ENCODE data around the gene ZNF362.

- no peak for TF ChIP-seq POLR2A (IDR thresholded peaks at IDR 0.05)
- no peak for TF ChIP-seq CTCF (IDR thresholded peaks at IDR 0.05)
Measured at GRCh38 chr1:33254491-33254890, 1.8 kb upstream of the ZNF362 start.

Data from thyroid gland (tissue), 4 donors.